Measurements from ENCODE around the gene VGLL1. TPM values are rescaled to one million over a fixed set of nuclear protein-coding genes. Genes with fewer than 3 reads are reported as not detected.

Gene VGLL1
- total RNA-seq, 6 experiments from 2014 or later, result not detected

MicroRNAs encoded within 50 kb of the gene (microRNA counts, 767-probe panel; counts per million panel counts)
- microRNA hsa-miR-934, result 237 counts per million

Small RNAs within 50 kb of the gene (microRNA-seq; reads per million reads assigned to microRNA genes)
- gene MIR934, result 0 reads per million in 2 donors

Small RNAs within 50 kb of the gene (small RNA-seq; reads per million reads assigned to genes)
- gene MIR934, result 0 reads per million in 2 experiments
- 0 reads per million in 2 experiments for gene RF00019
- 0 reads per million in 2 experiments for gene RNU6-320P

Other genes with a start within 250 kb of the VGLL1 start
- under 1 TPM in 2 of 6 experiments, not detected in 4; 0.04 to 0.09 TPM for gene ADGRG4, start 231.3 kb upstream of the VGLL1 start, total RNA-seq
- not detected for gene BRS3, start 44.3 kb upstream of the VGLL1 start, total RNA-seq
- 10 to 100 TPM; 10.6 to 21.5 (median 12.1) TPM for gene HTATSF1, start 34.6 kb upstream of the VGLL1 start, total RNA-seq
- under 1 TPM in 2 of 6 experiments, not detected in 4; 0.10 to 0.11 TPM for gene CD40LG, start 115.9 kb downstream of the VGLL1 start, total RNA-seq
- gene ARHGEF6, start 248.7 kb downstream of the VGLL1 start, total RNA-seq, result 1 to 10 TPM; 2.8 to 6.1 (median 3.5) TPM